OCI-LY3 (cell line): ENCODE measurements around the gene GSTT2B.
"Not testable (repeated sequence)": the region's sequence is repeated elsewhere in the genome, so short reads cannot be mapped to it uniquely, and the experiment has no call there.

Source experiments
- CTCF ChIP-seq: fragments of 200-600, 300-600 bp; sonication (generic); IDR thresholded peaks from 2 replicates; pipeline ENCODE4 v1.5.1; 2014; ENCODE audit warnings: antibody characterized with exemption, low read length, low read depth
- EZH2phosphoT487 ChIP-seq: fragments of 200-600 bp; shearing (Covaris generic); IDR thresholded peaks from 2 replicates; pipeline ENCODE4 v1.6.1; 2018; ENCODE audit warnings: antibody characterized with exemption, mixed run types, low read depth

GRCh38 chr22:23951383-23951782, 9.6 kb downstream of the GSTT2B start:
- TF ChIP-seq CTCF, EZH2phosphoT487: not testable (repeated sequence)
